ENCODE measurements around the gene CRYBA2.

The CRYBA2 gene

DNA sequence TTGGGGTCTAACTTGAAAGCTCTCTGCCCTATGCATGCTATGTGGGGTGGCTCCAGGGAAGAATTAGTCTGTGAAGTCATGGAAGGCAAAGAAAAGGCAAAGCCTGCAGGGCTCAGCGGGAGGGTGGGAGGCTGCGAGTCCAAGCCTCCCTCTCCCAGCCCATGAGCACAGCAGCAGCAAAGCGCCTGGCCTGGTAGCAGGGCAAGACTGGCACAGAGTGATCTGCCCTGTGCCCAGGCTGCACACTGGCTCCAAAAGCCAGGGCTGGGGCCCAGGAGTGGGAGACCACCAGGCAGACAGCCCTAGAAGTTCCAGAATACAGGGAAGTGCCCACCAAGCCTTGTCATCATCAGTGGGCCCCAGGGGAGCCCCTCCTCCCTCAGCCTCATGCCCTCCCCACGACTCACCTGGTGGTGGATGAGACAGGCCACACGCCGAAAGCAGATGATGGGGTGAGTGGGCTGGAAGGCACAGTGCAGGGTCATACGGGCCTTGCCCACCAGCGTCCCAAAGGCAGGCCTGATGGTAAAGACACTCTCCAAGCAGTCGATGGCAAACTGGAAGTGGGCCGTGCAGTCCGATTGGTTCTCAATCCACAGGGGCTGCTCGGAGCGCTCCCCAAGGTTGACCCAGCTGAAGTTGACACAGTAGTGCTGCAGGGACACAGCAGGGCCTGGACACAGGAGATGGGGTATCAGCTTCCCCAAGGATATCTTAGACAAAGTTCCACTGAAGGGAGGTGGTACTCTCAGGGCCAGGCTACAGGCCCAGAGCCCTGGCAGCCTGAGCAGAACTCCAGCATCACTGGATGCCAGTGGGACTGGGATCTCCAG is 36.0 kb upstream of the CRYBA2 start:
- Mint-ChIP-seq H3K9me3 (no peaks in the 10 kb centered on the region), H3K27ac (no peak overlapping the region), H3K4me1 (ENCODE audit: low read depth) (no peaks in the 10 kb centered on the region), H3K27me3 (ENCODE audit: low read depth) (peaks cover 12% of the 10 kb centered on the region), H3K4me3 (no peak overlapping the region), H3K36me3 (ENCODE audit: low read depth) (no peaks in the 10 kb centered on the region)

DNA sequence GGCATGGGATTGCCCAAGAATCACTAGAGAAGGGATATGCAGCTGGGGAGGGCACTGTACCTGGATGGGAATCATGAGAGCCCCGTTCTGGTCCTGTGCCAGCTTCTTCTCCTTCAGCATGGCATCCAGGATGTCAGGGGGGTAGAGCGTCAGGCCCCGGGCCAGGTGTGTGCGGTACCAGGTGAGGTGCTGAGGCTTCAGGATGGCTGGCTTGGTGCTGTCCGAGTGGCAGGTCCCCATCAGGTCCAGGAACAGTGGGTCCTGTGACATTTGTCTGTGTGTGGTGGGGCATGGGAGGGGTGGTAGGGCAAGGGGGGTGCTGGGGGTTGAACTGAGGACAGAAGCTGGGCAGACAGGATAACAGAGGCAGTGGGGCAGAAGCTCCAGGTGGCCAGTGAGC is 34.9 kb upstream of the CRYBA2 start:
- Mint-ChIP-seq H3K9me3 (no peaks in the 10 kb centered on the region), H3K27me3 (ENCODE audit: low read depth) (peaks cover 2% of the 10 kb centered on the region), H3K36me3 (ENCODE audit: low read depth) (no peaks in the 10 kb centered on the region), H3K4me3 (no peak overlapping the region), H3K4me1 (ENCODE audit: low read depth) (no peaks in the 10 kb centered on the region), H3K27ac (no peak overlapping the region)

DNA sequence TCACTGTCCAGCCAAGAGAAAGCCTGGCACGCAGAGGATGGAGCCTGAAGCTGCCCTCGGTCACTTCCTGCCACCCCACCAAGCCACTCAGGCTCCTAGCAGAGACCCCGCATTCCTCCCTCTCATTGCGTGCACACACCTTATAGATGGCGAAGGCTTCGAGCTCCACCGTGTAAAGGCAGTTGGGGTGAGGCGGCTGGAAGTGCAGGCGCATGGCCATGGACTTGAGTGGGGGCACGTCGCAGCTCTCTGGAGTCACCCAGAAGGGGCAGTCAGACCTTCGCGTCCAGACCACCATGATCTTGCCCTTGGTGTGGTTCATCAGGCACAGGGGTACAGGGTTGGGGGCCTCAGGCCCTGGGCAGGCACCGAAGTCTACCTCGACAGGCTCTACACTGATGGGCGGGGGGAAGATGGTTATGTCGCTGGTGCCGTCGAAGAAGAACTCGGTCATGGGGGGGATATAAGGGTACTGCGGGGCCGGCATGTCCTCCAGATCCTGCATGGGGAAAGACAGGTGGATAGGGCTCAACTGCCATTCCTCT is 34.4 kb upstream of the CRYBA2 start:
- Mint-ChIP-seq H3K36me3 (ENCODE audit: low read depth) (no peaks in the 10 kb centered on the region), H3K4me1 (ENCODE audit: low read depth) (no peaks in the 10 kb centered on the region), H3K9me3 (no peaks in the 10 kb centered on the region), H3K4me3 (no peak overlapping the region), H3K27me3 (ENCODE audit: low read depth) (no peaks in the 10 kb centered on the region), H3K27ac (no peak overlapping the region)

DNA sequence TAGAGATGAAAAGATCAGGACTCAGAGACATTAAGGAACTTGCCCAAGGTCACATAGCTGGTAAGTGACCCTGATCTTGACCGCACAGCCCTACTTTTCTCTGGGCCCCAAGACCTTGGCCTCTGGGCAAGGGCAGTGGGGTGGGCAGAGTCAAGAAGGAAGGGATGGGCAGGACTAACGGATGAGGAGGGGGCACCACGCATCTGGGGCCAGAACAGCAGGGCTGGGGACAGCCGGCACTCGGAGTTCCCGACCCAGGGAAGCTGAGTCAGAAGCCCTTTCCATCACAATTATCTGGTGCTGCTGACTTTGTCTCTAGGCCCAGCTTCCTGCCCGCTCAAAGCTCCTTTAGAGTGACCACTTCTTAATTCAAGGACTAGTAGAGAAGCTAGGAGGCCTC is 33.7 kb upstream of the CRYBA2 start:
- no peaks in the 10 kb centered on the region for H3K9me3 Mint-ChIP-seq
- no peak overlapping the region for H3K4me3 Mint-ChIP-seq
- no peak overlapping the region for H3K27ac Mint-ChIP-seq
- H3K4me1 Mint-ChIP-seq (ENCODE audit: low read depth): no peaks in the 10 kb centered on the region
- no peaks in the 10 kb centered on the region for H3K27me3 Mint-ChIP-seq (ENCODE audit: low read depth)
- no peaks in the 10 kb centered on the region for H3K36me3 Mint-ChIP-seq (ENCODE audit: low read depth)

DNA sequence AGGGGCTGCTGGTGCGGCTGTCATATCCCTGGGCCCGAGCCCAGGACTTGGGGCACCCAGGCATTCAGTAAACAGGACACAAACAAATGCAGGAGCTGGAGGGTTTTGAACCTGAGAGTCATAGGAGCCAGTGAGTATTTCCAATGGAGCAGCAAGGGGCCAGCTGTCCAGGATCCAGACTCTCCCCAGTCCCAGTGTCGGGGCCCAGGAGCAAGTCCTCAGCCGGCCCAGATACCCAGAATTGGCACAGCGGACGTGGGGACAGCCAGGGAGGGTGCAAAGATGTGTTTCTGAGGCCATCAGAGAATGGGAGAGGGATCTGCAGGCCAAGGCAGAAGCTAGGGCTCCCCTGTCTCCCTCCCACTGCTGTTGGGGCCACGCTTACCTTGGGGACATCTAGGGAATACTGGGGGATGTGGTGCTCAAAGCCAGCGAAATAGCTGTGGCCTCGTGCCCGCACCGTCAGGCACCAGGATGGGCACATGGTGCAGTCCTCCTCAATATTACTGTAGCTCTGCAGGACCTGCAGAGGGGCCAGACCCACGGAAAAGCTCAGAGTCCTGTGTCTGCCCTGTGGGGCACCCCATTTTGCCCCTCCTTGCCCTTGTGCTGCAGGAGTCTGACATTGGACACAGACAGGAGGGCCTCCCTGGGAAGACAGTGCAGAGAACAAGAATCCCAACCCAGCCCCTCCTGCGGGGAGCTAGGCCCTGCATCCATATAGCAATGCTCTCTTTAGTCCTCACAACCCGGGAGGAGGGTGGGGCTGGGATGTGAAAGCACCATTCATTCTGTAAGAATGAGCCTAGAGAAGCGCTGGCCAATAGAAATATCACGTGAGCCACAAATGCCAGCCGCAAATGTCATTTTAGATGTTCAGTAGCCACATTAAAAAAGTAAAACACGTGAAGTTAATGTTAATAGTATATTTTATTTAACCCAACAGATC is 32.7 kb upstream of the CRYBA2 start:
- H3K27ac Mint-ChIP-seq: no peak overlapping the region
- H3K9me3 Mint-ChIP-seq: no peaks in the 10 kb centered on the region

DNA sequence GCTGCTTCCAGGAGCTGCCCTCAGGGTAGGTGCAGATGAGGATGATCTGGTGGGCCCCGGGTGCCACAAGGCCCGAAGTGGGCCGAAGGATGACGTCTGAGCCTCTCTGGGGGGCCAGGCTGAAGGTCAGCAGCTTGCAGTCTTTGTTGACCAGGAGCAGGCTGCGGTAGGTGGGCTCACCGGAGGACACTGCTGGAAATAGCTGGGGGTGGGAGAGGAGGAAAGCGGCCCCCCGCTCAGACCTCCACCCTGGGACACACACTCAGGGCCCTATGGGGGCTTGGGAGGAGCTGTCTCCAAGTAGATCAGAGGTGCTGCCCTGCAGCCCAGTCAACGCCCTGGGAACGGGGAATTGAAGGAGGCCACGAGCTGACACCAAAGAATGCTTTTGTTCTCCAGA is 30.8 kb upstream of the CRYBA2 start:
- no peaks in the 10 kb centered on the region for H3K4me1 Mint-ChIP-seq (ENCODE audit: low read depth)
- no peaks in the 10 kb centered on the region for H3K36me3 Mint-ChIP-seq (ENCODE audit: low read depth)
- H3K27me3 Mint-ChIP-seq (ENCODE audit: low read depth): no peaks in the 10 kb centered on the region
- H3K9me3 Mint-ChIP-seq: no peaks in the 10 kb centered on the region
- no peak overlapping the region for H3K4me3 Mint-ChIP-seq
- no peak overlapping the region for H3K27ac Mint-ChIP-seq

More for the DNA sequence above, 32.7 kb upstream of the CRYBA2 start:
- H3K36me3 Mint-ChIP-seq (ENCODE audit: low read depth): no peaks in the 10 kb centered on the region
- no peaks in the 10 kb centered on the region for H3K27me3 Mint-ChIP-seq (ENCODE audit: low read depth)
- H3K4me1 Mint-ChIP-seq (ENCODE audit: low read depth): no peaks in the 10 kb centered on the region
- no peak overlapping the region for H3K4me3 Mint-ChIP-seq

DNA sequence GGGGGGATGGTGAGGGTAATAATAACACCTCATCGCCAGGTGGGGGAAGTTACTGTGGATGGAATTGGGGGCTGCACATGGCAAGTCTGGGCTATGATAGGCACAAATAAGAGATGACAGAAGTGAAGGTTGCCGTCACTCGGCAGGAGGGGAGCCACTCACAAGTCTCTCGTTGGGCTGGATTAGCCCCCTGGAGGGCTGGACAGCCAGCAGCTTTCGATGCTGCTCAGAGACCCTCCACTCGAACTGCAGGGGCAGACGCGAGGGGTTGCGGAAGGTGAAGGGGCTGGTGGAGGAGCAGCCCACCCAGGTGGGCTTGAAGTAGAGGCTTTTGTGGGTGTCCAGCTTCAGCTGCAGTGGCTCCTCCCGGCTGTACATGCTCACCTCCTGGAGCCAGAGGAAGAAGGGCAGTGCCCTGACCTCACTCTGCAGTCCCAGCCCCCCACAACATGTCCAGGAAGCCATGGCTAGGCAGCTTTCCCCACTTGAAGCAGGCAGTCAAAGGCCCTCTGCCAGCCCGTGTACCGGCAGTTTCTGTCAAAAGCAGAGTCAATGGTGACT is 29.9 kb upstream of the CRYBA2 start:
- Mint-ChIP-seq H3K4me3 (no peak overlapping the region), H3K27me3 (ENCODE audit: low read depth) (no peaks in the 10 kb centered on the region), H3K36me3 (ENCODE audit: low read depth) (no peaks in the 10 kb centered on the region), H3K27ac (no peak overlapping the region), H3K4me1 (ENCODE audit: low read depth) (no peaks in the 10 kb centered on the region), H3K9me3 (no peaks in the 10 kb centered on the region)

DNA sequence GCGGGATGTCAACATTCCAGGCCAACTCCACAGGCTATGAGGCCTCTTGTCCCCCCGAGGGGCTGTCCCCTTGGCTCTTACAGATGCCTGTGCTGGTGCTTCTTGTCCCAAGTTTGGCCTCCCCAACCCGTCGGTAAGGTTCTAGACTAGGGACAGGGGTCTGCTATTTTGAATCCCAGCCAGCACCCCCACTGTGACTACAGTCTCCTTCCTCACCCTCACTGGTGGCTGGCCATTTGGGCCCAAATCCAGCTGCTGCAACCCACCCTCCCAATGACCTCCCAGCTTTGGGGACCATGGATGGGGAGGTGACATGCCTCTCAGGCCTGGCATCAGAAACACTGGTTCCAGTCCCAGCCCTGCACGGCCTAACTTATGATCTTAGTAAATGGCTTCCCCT is 29.4 kb upstream of the CRYBA2 start:
- Mint-ChIP-seq H3K27ac (no peak overlapping the region), H3K4me3 (no peak overlapping the region), H3K27me3 (ENCODE audit: low read depth) (no peaks in the 10 kb centered on the region), H3K9me3 (no peaks in the 10 kb centered on the region), H3K36me3 (ENCODE audit: low read depth) (no peaks in the 10 kb centered on the region), H3K4me1 (ENCODE audit: low read depth) (no peaks in the 10 kb centered on the region)

DNA sequence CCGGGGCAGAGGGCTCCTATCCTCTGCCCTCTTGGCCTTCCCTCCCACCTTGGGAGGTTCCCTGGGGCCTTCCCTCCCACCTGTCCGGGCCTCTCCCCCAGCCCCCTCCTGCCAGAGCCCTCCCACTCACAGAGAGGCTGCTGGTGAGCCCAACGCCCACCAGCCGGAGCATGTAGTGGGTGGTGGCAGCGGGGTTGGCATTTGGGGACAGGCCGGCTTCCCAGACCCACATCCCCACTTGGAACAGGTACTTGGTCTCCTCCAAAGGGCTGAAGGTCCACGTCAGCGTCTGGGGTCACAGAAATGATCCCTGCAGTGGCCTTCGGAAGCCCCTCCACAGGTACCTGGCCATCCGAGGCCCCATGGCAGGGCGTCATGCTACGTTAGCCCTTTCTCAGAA is 28.8 kb upstream of the CRYBA2 start:
- Mint-ChIP-seq H3K36me3 (ENCODE audit: low read depth) (no peaks in the 10 kb centered on the region), H3K27me3 (ENCODE audit: low read depth) (no peaks in the 10 kb centered on the region), H3K4me3 (no peak overlapping the region), H3K4me1 (ENCODE audit: low read depth) (no peaks in the 10 kb centered on the region), H3K27ac (no peak overlapping the region), H3K9me3 (no peaks in the 10 kb centered on the region)

DNA sequence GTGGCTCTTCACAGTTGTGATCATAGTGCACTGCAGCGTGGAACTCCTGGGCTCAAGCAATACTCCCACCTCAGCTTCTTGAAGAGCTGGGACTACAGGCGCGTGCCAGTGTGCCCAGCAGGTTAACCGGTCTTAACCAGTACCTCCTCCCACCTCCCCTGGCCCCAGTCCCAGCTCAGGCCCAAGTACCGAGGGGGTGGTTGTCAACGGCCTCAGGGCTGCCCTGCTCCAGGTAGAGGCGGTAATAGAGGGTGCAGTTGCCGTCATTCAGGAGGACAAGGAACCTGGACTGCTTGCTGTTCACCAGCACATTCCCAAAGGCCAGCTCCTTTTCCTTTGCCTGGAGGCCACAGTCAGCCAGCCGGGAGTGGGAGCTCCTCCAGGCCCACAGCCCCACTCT is 28.4 kb upstream of the CRYBA2 start:
- no peaks in the 10 kb centered on the region for H3K36me3 Mint-ChIP-seq (ENCODE audit: low read depth)
- H3K27me3 Mint-ChIP-seq (ENCODE audit: low read depth): peaks cover 4% of the 10 kb centered on the region
- H3K4me1 Mint-ChIP-seq (ENCODE audit: low read depth): no peaks in the 10 kb centered on the region
- H3K9me3 Mint-ChIP-seq: no peaks in the 10 kb centered on the region
- H3K27ac Mint-ChIP-seq: no peak overlapping the region
- no peak overlapping the region for H3K4me3 Mint-ChIP-seq

DNA sequence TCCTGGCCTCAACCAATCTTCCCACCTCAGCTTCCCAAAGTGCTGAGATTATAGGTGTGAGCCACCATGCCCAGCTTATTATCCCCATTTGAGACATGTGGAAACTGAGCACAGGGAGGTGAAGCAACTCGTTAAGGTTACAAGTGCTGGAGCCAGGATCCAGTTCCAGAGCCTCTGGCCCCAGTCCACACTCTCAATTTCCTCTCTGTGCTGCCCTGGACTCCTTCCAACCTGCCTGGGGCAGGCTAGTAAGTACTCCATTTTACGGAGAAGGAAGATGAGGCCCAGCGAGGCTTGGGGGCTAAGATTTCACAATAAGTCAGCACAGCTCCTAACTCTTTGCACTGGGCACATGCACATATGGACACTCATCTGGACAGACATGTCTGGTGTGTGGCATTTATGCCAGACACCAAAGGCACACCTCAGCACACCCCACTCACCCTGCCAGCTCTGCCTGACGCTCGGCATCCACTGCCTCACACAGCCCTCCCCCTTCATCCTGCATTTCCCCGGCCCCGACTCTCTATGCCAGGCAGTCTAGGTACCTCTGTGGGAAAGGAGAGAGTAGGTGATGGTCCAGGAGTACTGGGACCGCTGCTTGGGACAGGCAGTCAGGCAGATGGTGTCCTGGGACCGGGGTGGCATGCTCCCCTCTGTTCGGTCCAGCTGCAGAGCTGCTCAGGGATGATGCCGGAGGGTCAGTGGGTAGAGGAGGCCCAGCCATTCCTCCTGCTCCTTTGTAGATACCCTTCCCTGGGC is 27.6 kb upstream of the CRYBA2 start:
- Mint-ChIP-seq H3K27me3 (ENCODE audit: low read depth) (peaks cover 6% of the 10 kb centered on the region), H3K36me3 (ENCODE audit: low read depth) (no peaks in the 10 kb centered on the region)

DNA sequence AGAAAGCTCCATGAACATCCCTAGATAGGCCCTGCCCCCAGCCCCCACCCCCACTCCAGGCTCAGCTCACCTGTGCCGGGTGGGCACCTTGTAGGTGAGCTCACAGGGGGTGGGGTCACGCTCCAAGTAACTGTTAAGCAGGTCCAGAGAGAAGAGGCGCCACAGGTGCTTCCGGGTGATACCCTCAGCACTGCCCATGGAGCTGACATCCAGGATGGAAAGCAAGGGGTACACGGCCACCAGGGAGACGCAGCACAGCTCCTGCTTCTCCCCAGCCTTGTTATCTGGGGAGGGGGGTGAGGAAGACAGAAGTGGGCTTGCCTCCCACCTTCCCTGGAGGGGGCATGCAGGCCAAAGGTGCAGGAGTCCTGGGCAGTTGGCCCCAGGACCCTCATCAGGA is 26.2 kb upstream of the CRYBA2 start:
- Mint-ChIP-seq H3K27ac (no peak overlapping the region), H3K4me1 (ENCODE audit: low read depth) (no peaks in the 10 kb centered on the region), H3K4me3 (no peak overlapping the region), H3K36me3 (ENCODE audit: low read depth) (no peaks in the 10 kb centered on the region), H3K27me3 (ENCODE audit: low read depth) (peaks cover 6% of the 10 kb centered on the region), H3K9me3 (no peaks in the 10 kb centered on the region)

More for the DNA sequence above, 27.6 kb upstream of the CRYBA2 start:
- no peak overlapping the region for H3K4me3 Mint-ChIP-seq
- H3K27ac Mint-ChIP-seq: no peak overlapping the region
- H3K4me1 Mint-ChIP-seq (ENCODE audit: low read depth): no peaks in the 10 kb centered on the region
- no peaks in the 10 kb centered on the region for H3K9me3 Mint-ChIP-seq

DNA sequence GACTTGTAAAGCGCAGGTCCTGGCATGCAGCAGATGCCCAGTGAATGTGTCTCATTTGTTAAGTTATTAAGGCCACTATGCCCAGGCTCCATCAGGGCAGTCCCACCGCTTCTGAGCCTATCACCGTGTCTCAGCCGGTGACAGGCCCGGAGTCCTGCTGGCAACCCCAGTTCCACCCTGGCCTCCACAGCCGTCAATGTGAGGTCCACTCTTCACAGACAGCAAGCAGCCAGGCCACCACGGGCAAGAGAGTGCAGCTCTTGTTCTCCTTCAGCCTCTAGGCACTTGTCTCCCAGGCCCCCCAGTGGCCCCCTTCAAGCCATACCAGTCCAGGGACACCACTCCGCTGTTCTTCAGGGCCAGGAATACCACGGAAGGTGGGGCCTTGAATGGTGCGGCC is 25.5 kb upstream of the CRYBA2 start:
- Mint-ChIP-seq H3K27ac (no peak overlapping the region), H3K36me3 (ENCODE audit: low read depth) (no peaks in the 10 kb centered on the region)

DNA sequence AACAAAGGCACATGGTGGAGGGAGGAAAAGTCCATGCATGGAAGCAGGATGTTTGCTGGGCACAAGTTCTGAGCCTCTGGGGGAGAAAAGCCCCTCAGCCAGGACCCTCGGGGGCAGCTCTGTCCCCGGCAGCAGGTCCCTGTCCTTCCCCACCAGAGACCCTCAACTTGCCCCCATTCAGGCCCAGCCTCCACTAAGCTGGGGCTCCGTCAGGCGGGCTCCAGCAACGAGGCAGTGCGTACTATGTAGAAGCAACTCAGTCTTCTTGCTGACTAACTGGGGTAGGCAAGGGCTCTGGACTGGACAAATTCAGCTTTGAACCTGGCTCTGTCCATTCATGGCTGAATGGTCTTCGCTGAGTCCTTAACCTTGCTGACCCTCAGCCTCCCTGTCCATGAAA is 25.1 kb upstream of the CRYBA2 start:
- H3K4me3 Mint-ChIP-seq: no peak overlapping the region
- H3K27ac Mint-ChIP-seq: no peak overlapping the region
- H3K36me3 Mint-ChIP-seq (ENCODE audit: low read depth): no peaks in the 10 kb centered on the region
- peaks cover 8% of the 10 kb centered on the region for H3K27me3 Mint-ChIP-seq (ENCODE audit: low read depth)
- H3K9me3 Mint-ChIP-seq: no peaks in the 10 kb centered on the region
- H3K4me1 Mint-ChIP-seq (ENCODE audit: low read depth): no peaks in the 10 kb centered on the region

More for the DNA sequence above, 25.5 kb upstream of the CRYBA2 start:
- Mint-ChIP-seq H3K4me1 (ENCODE audit: low read depth) (no peaks in the 10 kb centered on the region), H3K4me3 (no peak overlapping the region), H3K27me3 (ENCODE audit: low read depth) (peaks cover 6% of the 10 kb centered on the region), H3K9me3 (no peaks in the 10 kb centered on the region)
